ENCODE measurements around the gene RASGRF1.

- no peak for TF ChIP-seq TCF7L2 (IDR thresholded peaks at IDR 0.05; ENCODE audit: low read depth, low read length)
- TF ChIP-seq, protein P1, sequence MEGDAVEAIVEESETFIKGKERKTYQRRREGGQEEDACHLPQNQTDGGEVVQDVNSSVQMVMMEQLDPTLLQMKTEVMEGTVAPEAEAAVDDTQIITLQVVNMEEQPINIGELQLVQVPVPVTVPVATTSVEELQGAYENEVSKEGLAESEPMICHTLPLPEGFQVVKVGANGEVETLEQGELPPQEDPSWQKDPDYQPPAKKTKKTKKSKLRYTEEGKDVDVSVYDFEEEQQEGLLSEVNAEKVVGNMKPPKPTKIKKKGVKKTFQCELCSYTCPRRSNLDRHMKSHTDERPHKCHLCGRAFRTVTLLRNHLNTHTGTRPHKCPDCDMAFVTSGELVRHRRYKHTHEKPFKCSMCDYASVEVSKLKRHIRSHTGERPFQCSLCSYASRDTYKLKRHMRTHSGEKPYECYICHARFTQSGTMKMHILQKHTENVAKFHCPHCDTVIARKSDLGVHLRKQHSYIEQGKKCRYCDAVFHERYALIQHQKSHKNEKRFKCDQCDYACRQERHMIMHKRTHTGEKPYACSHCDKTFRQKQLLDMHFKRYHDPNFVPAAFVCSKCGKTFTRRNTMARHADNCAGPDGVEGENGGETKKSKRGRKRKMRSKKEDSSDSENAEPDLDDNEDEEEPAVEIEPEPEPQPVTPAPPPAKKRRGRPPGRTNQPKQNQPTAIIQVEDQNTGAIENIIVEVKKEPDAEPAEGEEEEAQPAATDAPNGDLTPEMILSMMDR (IDR thresholded peaks at IDR 0.05), result no peak
- no peak for TF ChIP-seq POLR2AphosphoS5 (IDR thresholded peaks at IDR 0.05; ENCODE audit: low read depth, low read length)
- TF ChIP-seq REST (IDR thresholded peaks at IDR 0.05; ENCODE audit: insufficient read depth in 1 of 2, low read depth in 2 of 2, low read length in 1 of 2), result no peak
Measured at GRCh38 chr15:78999636-79000035, 90.9 kb downstream of the RASGRF1 start.

All from Panc1 (cell line).